Activated T-cell treated with anti-CD3 and anti-CD28 coated beads, Interleukin-2, amount 50 U/mL, for 72 hours (primary cell): Measurements from ENCODE around the gene ANO5. TPM values are rescaled to one million over a fixed set of nuclear protein-coding genes. Genes with fewer than 3 reads are reported as not detected.

Experiments used
- ATAC-seq, 2 donors: fragments of 150-1000 bp; cut with Tn5 transposase; replicated peaks in 1 of 2; 2 replicates each; pipeline ENCODE4 v1.10.0; 2021; ENCODE audit warnings: moderate library complexity in 2 of 2, mild to moderate bottlenecking in 1 of 2
- DNase-seq, 2 donors: peaks; one replicate each; pipeline ENCODE4 v3.0.0; 2021 to 2022; ENCODE audit warnings: mixed read lengths in 1 of 2
- H3K27ac Mint-ChIP-seq: one replicate; pipeline ENCODE4 v1.8.0; 2022; ENCODE audit warnings: mild to moderate bottlenecking, moderate library complexity, mixed read lengths
- H3K27me3 Mint-ChIP-seq: one replicate; pipeline ENCODE4 v1.8.0; 2022; ENCODE audit warnings: low read depth, mixed read lengths
- H3K36me3 Mint-ChIP-seq, 2 donors: one replicate each; pipeline ENCODE4 v1.8.0; 2022; ENCODE audit warnings: mixed read lengths in 2 of 2, mild to moderate bottlenecking in 1 of 2; ENCODE audit not compliant: insufficient read depth in 2 of 2
- H3K4me1 Mint-ChIP-seq: one replicate; pipeline ENCODE4 v1.8.0; 2022; ENCODE audit warnings: low read depth, mixed read lengths
- H3K4me3 Mint-ChIP-seq, 2 donors: one replicate each; pipeline ENCODE4 v1.8.0; 2022; ENCODE audit warnings: mild to moderate bottlenecking in 2 of 2, mixed read lengths in 2 of 2, moderate library complexity in 2 of 2
- H3K9me3 Mint-ChIP-seq, 2 donors: one replicate each; pipeline ENCODE4 v1.8.0; 2022; ENCODE audit warnings: mixed read lengths in 2 of 2
- total RNA-seq, 2 donors: library from RNA; stranded (reverse); gene quantifications; one replicate each; pipeline ENCODE4 v1.2.3, GENCODE V29; 2022

Gene ANO5
- total RNA-seq, 2 donors from 2014 or later = not detected

DNA sequence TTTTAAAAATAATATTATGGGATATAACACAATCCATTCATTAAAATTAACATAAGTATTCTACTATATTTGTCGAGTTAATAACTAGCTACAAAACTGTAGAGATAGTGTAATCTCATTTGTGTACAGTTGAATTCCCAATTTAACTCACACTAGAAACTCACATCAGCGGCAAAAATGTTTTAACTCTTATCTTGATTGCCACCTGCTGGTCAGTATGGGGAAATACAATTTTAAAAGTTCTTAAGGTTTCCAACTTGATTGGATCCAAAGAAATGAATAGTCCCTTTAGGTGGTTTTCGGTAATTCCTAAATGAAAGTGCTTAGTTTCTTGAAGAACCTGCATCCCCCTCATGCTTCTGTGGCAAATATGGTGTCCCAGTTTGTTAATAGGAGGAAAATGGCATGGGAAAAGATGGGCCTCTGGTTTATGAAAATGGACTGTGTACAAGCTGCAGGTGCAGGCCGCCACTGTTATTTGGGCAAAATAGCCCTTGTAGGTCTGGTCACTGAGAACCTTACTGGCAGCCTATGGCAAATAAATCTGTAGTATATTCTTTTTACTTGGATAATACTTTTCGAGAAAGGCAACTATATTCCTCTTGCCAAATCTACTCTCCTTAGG lies 111.6 kb downstream of the ANO5 start:
- DNase-seq (no peak), ATAC-seq (no peak)
- H3K36me3 Mint-ChIP-seq = no peaks in the 10 kb centered on the region
- no peaks in the 10 kb centered on the region for H3K9me3 Mint-ChIP-seq
- no peaks in the 10 kb centered on the region for H3K4me1 Mint-ChIP-seq
- H3K27me3 Mint-ChIP-seq = peaks cover 9% of the 10 kb centered on the region
- no peak overlapping the region for H3K4me3 Mint-ChIP-seq
- H3K27ac Mint-ChIP-seq = no peak overlapping the region

DNA sequence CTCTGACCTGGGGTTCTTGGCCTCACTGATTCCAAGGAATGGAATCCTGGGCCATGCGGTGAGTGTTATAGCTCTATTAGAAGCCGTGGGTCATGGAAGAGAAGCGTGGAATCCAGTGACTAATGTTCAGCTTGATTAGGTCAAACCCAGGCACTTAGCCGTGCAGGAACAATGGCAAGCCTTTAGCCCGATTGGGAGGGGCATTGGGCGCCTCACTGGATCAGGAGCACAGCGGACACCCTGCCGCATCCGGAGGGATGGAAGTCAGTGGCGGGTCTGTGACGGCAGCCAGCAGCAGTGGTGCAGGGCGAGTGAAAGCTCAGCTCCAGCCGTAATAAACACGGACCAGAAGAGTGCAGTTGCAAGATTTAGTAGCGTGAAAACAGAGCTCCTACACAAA lies 124.8 kb downstream of the ANO5 start:
- Mint-ChIP-seq H3K9me3 (no peaks in the 10 kb centered on the region), H3K27ac (no peak overlapping the region), H3K4me1 (no peaks in the 10 kb centered on the region), H3K36me3 (no peaks in the 10 kb centered on the region), H3K4me3 (no peak overlapping the region), H3K27me3 (no peaks in the 10 kb centered on the region)
- ATAC-seq (no peak), DNase-seq (no peak)

DNA sequence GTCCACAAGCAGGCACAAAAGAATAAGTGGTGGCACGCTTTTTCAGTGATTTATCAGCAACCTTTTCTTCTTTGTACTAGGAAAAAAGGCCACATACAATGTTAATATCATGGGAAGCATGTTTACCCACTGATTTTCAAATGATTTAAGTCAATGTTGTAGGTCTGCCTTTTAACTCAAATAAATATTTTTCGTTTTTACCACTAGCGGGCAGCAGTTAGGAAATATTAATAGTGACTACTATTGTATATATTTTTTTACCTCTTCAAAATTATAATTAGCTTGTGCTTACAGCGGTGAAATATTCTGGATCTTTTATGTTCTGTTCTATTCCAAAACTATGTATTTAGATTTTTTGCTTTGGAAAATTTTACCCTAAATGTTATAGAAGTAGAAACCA lies 138.9 kb downstream of the ANO5 start:
- H3K4me3 Mint-ChIP-seq = no peak overlapping the region
- H3K27me3 Mint-ChIP-seq = peaks cover 15% of the 10 kb centered on the region

More for the DNA sequence above, 138.9 kb downstream of the ANO5 start:
- Mint-ChIP-seq H3K4me1 (no peaks in the 10 kb centered on the region), H3K36me3 (no peaks in the 10 kb centered on the region), H3K27ac (no peak overlapping the region), H3K9me3 (no peaks in the 10 kb centered on the region)
- DNase-seq = no peak
- ATAC-seq = no peak

Other genes starting within 250 kb of the ANO5 start
- gene SLC17A6, start 145.3 kb downstream of the ANO5 start, total RNA-seq = not detected